Stimulated activated CD8-positive, alpha-beta memory T cell treated with anti-CD3 and anti-CD28 coated beads, Interleukin-7, amount 100 ng/mL, for 1 hour (primary cell): ENCODE measurements around the gene SLC30A2.

Source experiments
- DNase-seq, 2 donors: peaks; one replicate each; pipeline ENCODE4 v3.0.0-alpha.2; 2020; ENCODE audit warnings: low read depth in 2 of 2

SLC30A2 gene

DNA sequence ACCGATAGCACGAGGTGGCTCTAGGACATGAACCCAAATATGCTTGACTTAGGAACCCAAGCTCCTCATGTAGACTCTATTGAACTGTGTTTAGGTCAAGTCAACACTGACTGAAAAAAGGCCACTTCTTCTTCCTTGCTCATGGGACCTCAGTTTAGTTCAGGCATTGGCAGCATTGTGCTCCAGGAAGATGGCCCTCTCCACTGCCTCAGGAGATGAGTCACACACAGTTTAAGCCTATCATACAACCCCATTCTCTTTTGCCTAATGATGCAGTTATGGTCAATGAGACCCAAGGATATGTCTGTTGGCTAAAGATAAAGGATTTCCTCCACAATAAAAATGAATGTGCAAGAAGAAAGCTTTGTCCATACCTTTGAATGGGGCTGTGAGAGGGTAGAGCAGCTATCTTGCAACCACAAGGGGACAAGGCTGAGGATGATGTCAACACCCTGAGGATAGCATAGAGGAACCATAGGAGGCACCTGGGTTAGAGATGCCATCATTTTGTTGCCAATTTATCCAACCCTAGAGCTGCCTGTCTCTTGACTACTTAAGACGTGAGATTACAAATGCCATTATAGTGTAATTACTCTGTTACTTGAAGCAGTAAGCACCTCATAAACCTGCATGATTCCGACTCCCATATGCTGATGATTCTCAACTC lies 24.5 kb upstream of the SLC30A2 start:
- no peak for DNase-seq

DNA sequence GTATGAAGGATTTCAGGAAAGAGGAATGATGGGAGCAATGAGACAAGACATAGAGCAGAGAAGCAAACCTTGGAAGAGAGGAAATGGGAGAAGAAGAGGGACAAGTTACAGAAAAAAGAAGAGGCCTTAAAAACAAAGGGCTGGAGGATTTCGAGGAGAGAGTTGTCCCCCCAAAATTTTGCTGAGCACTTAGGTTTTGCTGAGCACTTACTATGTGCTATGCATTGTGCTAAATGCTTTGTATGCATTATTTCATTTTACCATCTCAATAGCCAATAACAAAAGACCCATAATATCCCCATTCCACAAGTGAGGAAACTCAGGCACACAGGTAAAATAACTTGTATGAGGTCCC lies 24.0 kb upstream of the SLC30A2 start:
- DNase-seq = no peak

DNA sequence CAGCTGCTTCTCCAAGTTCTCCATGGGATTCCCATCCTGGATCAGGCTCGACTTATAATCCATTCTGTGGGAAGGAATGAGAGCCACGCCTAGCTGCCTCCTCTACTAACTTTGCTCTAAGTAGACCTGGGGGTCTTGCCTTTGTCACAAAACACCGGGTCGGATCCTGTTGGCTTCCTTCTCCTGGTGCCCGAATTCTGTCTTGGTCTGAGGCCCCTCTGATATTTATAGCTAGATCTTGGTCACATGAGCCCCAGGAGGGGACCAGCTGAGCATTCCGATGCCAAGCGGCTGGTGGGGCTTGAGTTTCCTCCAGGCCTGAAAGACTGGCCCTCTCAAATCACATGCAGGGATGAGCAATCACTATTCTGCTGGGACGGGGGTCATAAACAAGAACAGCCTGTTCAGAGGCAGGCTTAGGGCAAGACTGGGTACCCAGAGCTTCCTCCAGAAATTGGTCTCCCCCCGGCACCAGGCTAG lies 21.6 kb upstream of the SLC30A2 start, which contains the start of gene TRIM63:
TRIM63 (minus strand) TSS at position 199 of the 480 bp plus-strand sequence; CDS start at position 63, 136 bp downstream.
- no peak for DNase-seq

DNA sequence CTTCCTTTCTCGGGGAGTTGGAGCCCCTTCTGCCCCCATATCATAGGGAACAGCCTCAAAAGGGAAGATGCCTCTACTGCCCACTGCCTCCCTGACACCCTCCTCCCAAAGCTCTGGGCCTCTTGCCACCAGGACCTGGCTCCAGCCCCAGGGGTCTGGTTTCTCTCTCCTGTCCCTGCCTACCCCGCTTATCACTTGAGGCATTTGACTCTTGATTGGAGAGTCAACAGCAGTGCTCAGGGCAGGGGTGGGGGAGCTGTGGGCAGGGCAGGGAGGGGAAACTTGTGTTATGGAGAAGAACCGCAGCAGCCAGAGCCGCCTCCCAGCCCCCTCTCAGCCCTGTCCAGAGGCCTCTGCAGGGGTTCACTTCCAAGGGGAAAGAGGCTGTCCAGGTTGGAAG lies 20.9 kb upstream of the SLC30A2 start:
- DNase-seq = no peak

DNA sequence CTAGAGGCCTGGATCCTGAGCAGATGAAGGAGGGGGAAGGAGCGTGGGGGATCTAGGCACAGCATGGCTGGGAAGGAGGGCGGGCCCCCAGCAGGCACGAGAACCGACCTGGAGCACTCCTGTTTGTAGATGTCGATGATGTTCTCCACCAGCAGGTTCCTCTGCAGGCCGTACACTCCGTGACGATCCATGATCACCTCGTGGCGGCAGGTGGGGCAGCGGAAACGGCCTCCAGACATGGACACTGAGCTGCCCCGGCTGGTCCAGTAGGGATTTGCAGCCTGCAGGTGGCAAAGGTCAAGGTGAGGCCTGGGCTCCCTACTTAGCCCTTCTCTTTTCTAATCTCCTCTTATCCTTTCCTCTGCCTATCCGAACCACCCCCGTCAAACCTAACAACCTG lies 20.2 kb upstream of the SLC30A2 start:
- DNase-seq = no peak

DNA sequence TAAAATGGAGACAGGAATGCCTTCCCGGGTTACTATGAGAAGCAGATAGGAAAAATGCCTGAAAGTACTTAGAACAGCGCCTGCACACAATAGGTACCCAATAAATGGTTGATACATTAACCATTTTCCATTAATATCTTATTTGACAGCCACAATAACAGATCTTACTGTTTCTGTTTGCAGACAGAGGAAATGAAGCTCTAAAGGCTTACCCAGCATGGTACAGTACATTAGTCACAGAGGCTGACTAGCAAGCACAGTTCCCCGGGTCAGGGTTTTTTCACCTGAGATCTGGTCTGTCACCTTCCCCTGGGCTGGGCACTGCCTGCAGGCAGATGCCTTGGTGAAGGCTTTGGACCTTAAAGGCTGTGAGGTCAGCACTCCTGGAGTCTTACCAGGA lies 18.6 kb upstream of the SLC30A2 start:
- no peak for DNase-seq

DNA sequence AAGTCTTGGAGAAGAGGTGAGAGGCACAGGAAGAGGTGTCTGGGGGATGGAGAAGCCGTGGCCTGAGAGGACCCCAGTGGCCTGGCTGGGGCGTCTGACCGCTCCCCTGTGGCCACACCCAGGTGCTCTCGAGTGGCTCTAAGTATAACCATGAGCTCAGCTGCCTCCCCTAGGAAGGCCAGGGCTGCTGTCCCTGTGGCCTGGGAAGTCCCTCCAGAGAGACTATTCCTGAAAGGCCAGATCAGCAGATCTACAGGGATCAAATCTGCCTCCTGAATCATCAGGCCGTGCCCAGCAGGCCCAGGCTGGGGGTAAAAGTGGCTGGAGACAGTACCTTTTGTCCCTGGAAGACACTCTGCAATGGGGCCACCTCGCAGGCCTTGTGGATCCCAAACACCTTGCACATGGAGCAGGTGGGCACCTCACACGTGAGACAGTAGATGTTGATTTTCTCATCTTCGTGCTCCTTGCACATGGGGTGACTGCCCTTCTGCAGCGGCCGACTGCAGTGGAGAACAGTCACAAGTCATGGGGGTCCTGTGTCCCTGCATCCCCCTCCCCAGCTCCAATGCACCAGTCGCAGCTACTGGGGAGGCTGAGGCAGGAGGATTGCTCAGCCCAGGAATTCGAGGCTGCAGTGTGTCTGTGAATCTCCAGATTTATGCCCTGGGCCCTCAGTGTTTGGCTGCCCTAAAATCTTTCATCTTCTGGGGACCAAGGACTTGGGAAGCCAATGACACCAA lies 15.1 kb upstream of the SLC30A2 start:
- no peak for DNase-seq

DNA sequence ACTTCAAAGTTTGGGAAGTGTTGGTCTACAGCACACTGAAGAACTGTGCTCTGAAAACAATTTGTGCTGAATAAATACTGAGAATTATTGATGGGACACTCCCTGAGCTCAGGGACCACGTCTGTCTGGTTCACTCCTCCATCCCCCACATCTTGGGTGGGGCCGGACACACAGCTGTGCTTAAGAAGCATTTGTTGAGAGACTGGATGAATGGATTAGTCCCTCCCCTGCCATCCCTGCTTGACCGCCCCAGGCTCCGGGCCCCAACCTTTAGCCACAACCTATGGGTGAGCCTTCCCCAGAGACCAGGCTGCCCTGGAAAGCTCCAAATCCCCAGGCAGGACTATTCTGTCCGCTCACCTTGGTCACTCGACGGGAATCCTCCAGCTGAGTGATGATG lies 14.0 kb upstream of the SLC30A2 start:
- no peak for DNase-seq

DNA sequence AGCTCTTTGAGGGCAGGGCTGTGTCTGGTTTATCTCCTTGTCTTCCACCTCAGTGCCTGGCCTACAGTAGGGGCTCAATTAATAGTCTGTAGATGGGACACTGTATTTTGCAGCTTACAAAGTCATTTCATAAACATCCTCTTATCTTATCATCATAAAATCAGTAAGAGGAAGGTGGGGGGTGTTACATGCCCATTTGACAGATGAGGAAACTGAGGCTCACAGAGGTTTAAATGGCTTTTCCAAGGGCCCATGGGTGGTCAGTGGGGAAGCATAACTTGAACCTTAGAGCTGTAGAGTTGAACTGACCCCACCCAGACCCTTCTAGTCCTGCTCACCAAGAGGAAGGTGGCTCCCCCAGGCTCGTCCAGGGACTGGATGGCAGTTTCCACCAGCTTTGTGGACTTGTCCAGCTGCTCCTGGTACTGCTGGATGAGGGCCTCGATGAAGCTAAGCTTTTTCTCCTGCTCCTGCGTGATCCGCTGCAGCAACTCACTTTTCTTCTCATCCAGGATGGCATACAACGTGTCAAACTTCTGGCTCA lies 12.2 kb upstream of the SLC30A2 start:
- no peak for DNase-seq

DNA sequence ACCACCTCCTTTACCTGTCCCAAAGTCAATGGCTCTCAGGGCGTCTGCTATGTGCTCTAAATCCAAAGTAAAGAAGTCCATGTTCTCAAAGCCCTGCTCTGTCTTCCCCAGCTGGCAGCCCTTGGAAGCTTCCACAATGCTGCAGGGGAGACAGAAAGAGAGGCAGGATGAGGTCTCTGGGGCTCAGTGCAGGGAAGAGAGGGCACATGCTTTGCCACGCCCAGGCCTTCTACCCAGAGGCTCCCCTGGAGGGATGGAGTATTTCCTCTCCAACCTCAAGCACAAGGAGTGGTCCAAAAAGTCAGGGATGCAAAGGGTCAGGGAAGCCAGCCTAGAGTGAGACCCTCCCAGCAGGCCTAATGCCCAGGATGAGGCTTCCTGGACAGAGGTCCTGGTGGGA lies 11.3 kb upstream of the SLC30A2 start:
- no peak for DNase-seq

DNA sequence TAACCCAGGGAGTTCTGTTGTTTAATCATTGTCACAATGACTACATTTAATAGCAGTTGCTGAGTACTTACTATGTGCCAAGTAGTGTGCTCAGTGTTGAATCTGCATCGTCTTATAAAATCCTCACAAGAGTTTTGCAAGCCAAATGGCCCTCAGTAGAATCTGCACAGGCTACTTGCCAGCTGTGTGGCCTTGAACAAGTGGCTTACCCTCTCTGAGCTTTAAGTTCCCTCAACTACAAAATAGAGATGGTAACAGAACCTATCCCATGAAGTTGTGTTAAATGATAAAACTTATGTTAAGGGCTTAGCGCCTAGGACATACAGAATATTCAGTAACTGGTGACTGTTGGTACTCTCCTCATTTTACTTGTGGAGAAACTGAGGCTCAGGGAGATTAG lies 9.1 kb upstream of the SLC30A2 start:
- no peak for DNase-seq

DNA sequence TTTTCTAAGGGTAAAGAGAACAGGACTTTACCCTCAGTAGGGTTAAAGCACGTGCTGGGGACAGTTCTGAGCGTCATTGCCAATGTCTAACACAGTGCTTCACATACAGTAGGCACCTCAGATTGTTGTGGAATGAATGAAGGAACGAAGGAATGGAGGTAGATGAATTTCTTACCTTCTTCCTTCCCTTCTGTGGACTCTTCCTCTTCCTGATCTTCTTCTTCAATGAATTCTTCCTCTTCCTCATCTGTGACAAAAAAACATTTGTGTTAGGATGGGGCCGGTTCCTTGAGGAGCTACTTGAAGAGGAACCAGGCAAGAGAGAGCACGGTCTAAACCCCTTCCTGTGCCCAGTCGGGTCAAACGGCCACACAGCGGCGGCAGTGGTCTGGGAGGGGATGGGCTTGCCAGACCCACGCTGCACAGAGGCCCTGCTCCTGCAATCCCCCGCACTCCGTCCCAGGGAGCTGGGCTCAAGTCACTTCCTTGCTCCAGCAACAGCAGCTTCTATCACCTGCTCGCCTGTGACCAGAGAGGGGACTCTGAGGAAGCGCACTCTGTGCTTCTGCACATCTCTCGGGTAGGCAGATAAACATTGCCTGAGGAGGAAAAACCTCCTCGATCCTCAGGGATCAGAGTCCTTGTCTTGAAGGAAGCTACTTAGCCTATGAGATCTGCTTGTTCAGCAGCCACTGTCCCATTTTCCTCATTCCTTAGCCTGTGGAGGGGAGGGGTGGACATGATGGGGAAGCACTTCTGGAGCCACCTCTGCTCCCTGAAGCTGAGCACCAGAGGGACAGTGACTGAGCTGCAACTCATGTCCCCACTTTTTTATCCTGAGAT lies 8.0 kb upstream of the SLC30A2 start:
- no peak for DNase-seq

DNA sequence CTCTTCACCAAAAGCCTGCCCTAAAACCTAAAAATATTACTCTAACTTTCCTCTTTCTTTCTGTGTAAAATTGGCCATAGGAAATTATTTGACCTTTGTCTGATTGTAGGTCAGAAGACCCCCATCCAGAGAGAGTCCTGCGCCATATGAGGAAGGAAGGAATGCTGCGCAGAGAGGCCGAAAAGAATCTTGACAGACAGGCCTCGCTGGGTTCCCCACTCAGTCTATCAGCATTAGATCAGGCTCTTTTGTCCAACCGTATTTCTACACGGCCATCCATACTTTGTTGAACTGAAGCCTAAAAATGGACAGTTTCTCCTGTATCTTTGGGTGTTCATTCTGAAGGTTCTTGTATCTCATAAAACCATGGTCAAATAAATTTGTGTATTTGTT lies 4.3 kb upstream of the SLC30A2 start:
- DNase-seq = no peak

DNA sequence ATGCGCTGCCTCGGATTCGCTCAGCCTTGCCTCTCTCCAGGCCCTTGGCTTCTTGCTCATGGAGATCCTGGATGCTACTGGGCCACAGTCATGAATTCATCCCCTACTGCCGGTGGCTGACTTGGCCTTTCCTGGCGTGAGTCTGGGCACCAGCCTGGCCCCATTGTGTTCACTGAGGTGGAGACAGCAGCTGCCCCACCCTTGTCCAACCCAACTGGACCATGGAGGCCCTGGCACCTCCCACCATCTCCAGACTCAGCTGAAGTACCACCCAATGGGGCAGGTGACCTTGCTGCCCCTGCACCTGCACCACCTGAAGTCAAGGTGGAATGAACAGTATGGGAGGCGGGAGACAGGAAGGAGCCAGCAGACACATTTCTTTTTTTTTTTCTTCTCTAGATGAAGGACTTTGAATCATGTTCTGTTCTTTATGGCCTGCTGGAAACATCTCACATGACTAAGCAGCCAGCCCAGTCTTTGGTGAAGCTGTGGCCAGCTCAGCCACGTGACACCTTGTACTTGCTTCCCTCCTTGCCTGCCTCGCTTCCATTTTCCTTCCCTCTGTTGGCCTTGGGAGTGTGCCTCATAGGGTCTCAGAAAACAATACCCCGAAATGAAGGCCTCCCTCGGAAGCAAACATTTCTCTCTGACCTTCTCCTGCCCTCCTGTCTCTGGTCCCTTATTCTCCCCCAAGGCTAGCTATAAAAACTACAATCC lies 3.8 kb upstream of the SLC30A2 start:
- no peak for DNase-seq

DNA sequence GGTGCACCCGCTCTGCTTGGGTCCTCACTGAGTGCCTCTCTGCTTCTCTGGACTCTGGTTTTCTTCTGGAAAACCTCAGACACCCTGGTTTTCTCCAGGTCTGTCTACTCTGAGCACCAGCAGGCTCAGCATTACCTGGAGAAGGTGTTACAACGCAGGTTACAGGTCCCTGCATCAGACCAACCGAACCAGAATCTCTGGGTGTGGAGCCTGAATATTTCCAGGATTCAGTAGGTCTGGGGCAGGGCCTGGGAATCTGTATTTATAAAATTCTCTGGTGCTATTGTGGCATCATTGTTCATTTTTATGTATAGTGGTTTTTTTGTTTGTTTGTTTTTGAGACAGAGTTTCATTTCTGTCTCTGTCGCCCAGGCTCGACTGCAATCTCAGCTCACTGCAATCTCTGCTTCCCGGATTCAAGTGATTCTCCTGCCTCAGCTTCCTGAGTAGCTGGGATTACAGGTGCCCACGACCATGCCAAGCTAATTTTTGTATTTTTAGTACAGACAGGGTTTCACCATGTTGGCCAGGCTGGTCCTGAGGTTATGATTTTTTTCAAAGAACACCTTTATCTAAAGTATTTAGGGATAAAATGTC lies 1.5 kb upstream of the SLC30A2 start:
- no peak for DNase-seq

DNA sequence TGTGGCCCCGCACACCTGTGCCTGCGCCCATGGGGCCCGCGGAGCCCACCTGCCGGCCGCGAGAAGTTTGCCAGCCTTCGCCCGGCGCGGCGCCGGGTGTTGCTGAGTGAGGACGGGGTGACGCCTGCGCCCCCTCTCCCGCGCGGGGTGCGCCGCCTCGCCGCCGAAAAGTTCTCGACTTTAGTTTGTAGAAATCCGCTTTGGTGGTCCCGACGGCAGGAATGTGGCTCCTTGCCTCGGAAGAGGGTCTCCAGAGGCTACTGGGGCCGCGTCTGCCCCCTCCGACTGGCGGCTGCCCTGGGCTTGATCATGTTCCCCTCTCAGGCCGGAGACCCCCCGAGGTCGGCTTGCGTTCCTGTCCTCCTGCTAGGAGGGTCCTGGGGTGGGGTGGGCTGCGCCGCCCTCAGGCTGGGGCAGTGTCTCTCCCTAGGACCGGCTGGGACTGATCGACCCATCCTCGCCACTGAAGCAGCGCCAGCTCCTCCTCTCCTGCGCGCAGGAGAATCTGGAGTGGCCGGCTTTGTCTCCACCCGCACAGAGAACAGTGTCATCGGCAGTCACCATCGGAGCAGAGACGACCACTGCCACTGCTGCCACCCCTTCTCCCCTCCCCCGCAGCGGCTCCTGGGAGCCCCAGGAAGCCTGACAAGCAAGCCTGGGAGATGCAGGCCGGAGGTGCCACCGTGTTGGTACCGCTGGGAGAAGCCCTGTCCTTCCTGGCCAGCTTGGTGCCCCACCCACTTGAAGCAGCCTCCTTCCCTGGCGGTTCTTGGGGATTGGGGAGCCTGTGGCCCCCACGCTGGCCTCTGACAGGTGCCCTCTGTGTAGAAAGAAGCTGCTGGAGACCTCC lies 553 bp upstream of the SLC30A2 start:
- DNase-seq = no peak

DNA sequence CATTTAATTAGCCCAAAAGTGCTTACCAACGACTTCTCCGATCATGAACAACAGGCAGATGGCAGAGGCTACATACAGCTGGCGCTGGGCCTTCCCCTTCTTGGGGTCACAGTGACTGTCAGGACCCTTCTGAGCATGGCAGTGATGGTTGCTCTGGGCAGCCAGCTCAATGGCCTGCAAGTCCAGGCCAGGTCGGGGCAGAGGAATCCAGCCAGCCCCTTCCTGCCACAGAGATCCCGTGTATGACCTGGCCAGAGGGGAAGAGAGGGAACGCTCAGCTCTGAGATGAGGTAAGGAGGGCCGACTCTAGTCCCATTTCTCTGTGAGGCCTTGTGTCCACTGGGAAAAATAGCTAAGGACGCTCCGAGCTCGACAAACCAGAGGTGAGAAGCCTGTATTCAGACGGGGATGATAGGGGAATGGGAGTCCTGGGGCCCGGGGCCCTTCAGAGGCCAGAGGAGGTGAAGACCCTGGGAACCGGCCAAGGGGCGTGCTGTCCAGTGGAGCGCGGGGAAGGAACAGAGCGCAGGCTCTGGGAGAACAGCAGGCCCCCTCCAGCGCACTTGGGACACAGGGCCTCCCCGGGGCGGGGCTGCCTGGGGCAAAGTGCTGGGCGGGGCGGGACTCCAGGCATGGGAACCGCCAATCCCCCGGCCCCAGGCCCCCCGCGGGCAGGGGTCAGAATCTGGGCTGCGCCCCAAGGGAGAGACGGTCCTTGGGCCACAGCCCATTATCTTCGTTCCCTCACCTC lies 772 bp downstream of the SLC30A2 start:
- DNase-seq = no peak

DNA sequence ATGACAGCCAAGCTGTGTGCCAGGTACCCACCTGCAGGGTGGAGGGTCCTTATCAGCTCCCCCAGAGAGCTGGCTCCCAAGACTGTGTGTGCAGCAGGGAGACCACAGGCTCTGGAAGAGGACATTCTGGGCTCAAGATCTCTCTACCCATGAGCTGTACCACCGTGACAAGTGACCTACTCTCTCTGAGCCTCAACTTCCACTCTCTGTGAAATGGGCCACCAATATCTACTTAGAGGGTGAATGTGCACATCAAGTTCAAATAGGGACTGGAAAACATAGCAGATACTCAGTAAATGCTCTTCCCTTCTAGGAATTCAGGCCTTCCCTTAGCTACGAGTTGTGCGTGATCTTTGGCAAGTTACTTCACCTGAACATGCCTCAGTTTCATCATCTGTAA lies 1.5 kb downstream of the SLC30A2 start:
- no peak for DNase-seq

DNA sequence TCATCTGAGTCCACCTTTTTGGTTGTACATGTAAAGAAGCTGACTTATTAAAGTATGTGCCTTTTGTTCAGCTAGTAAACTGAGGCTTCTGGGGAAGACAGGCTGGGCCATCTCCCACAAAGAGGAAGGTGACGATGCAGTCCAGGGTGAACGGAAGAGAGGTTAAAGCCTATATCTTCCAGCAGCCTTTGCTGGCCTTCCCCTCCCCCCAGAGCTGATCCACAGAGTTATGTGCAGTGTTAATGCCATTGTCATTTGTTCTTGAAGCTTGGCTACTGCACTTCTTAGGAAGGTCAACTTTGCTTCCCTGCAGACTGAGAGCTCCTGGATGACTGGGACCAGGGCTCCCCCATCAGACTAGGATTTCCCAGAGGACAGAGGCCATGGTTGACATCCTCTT lies 2.2 kb downstream of the SLC30A2 start:
- DNase-seq = no peak

DNA sequence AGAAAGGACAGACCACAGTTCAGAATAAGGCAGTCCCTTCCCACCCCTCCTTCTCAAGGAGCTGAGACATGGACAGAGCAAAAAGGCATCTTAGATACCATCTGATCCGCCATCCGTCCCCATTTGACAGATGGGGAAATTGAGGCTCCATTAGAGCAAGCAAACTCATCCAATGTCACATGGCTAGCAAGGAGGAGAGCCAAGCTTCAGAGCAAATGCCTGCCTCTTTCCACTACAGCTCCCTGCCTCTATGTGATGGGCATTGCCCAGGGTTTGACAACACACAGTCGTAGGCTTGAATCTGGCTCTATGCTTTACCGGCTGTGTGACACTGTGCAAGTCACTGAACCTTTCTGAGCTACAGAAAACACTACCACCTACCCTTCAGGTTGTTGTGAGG lies 3.9 kb downstream of the SLC30A2 start:
- DNase-seq = no peak
